WERI-Rb-1 (cell line): ENCODE results near the gene HIRA.

ENCODE experiments used
- DNase-seq: peaks from one replicate; pipeline ENCODE4 v3.0.0-alpha.2; 2020
- H3K27ac ChIP-seq: fragments of 250-450 bp; sonication (Bioruptor Pico); 2 replicates; pipeline ENCODE4 v1.5.1; 2020; ENCODE audit warnings: mild to moderate bottlenecking, moderate library complexity
- H3K27me3 ChIP-seq: fragments of 250-450 bp; sonication (Bioruptor Pico); 2 replicates; pipeline ENCODE4 v1.5.1; 2021; ENCODE audit warnings: mild to moderate bottlenecking, low read depth, moderate library complexity; ENCODE audit not compliant: insufficient read depth, severe bottlenecking
- H3K36me3 ChIP-seq: fragments of 250-450 bp; sonication (Bioruptor Pico); 2 replicates; pipeline ENCODE4 v1.5.1; 2020; ENCODE audit warnings: mild to moderate bottlenecking, moderate library complexity
- H3K4me3 ChIP-seq: 2 replicates; pipeline ENCODE4 v1.5.1; 2011; ENCODE audit warnings: low read depth, mild to moderate bottlenecking, control low read depth, low read length
- H3K9me3 ChIP-seq: fragments of 250-450 bp; sonication (Bioruptor Pico); 2 replicates; pipeline ENCODE4 v1.5.1; 2021; ENCODE audit warnings: mild to moderate bottlenecking, moderate library complexity; ENCODE audit not compliant: severe bottlenecking
- TF ChIP-seq, protein P1 (sequence below): IDR thresholded peaks from 2 replicates; pipeline ENCODE4 v1.5.1; 2011; ENCODE audit warnings: low read depth, mild to moderate bottlenecking, control low read depth, inconsistent platforms, low read length

HIRA gene

GRCh38 chr22:19290400-19291217 is 140.9 kb downstream of the HIRA start:
- H3K27me3 ChIP-seq, result no peaks in the 10 kb centered on the region
- no peaks in the 10 kb centered on the region for H3K9me3 ChIP-seq
- no peak for DNase-seq
- peak overlapping the region; percentile 61 for H3K4me3 ChIP-seq
- no peak overlapping the region; the same call in 1 of the 2 replicates for H3K27ac ChIP-seq
- TF ChIP-seq, protein P1, sequence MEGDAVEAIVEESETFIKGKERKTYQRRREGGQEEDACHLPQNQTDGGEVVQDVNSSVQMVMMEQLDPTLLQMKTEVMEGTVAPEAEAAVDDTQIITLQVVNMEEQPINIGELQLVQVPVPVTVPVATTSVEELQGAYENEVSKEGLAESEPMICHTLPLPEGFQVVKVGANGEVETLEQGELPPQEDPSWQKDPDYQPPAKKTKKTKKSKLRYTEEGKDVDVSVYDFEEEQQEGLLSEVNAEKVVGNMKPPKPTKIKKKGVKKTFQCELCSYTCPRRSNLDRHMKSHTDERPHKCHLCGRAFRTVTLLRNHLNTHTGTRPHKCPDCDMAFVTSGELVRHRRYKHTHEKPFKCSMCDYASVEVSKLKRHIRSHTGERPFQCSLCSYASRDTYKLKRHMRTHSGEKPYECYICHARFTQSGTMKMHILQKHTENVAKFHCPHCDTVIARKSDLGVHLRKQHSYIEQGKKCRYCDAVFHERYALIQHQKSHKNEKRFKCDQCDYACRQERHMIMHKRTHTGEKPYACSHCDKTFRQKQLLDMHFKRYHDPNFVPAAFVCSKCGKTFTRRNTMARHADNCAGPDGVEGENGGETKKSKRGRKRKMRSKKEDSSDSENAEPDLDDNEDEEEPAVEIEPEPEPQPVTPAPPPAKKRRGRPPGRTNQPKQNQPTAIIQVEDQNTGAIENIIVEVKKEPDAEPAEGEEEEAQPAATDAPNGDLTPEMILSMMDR, result no peak
- no peaks in the 10 kb centered on the region; the same call in 1 of the 2 replicates for H3K36me3 ChIP-seq

- Histone ChIP-seq H3K27ac (no peak overlapping the region), H3K9me3 (no peaks in the 10 kb centered on the region), H3K27me3 (no peaks in the 10 kb centered on the region), H3K36me3 (no peaks in the 10 kb centered on the region; the same call in 1 of the 2 replicates), H3K4me3 (no peak overlapping the region)
- no peak for DNase-seq
- TF ChIP-seq, protein P1, result no peak
These were observed 141.9 kb downstream of the HIRA start for GRCh38 chr22:19289475-19290161.

DNA sequence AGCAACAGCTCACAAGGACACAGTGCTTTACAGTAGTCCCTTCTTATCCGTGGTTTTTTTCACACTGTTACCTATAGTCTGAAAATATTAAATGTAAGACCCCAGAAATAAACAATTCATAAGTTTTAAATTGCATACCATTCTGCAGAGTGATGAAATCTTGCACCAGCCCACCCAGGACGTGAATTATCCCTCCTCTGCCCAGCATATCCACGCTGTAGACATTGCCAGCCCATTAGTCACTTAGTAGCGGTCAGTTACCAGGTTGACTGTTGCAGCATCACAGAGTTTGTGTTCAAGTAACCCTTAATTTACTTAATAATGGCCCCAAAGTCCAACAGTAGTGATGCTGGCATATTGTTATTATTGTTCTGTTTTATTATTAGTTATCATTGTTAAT is 143.6 kb downstream of the HIRA start:
- Histone ChIP-seq H3K4me3 (no peak overlapping the region), H3K36me3 (no peaks in the 10 kb centered on the region; the same call in 1 of the 2 replicates), H3K27ac (no peak overlapping the region), H3K9me3 (no peaks in the 10 kb centered on the region), H3K27me3 (no peaks in the 10 kb centered on the region)
- no peak for DNase-seq
- TF ChIP-seq, protein P1, result no peak

- Histone ChIP-seq H3K9me3 (no peaks in the 10 kb centered on the region), H3K4me3 (no peak overlapping the region), H3K27ac (no peak overlapping the region), H3K36me3 (no peaks in the 10 kb centered on the region; the same call in 1 of the 2 replicates), H3K27me3 (no peaks in the 10 kb centered on the region)
- no peak for DNase-seq
- TF ChIP-seq, protein P1, result no peak
These were observed 144.3 kb downstream of the HIRA start for GRCh38 chr22:19287076-19287707.

GRCh38 chr22:19285831-19286230 is 145.7 kb downstream of the HIRA start:
- Histone ChIP-seq H3K27ac (no peak overlapping the region), H3K27me3 (no peaks in the 10 kb centered on the region), H3K4me3 (no peak overlapping the region), H3K9me3 (no peaks in the 10 kb centered on the region), H3K36me3 (no peaks in the 10 kb centered on the region; the same call in 1 of the 2 replicates)
- no peak for DNase-seq
- TF ChIP-seq, protein P1, result no peak
